Measurements from ENCODE around the gene PSMD6. TPM values are rescaled to one million over a fixed set of nuclear protein-coding genes. Genes with fewer than 3 reads are reported as not detected.

PSMD6 gene
- total and polyA plus RNA-seq, 9 of the 15 experiments (the other 6 are each of a cell fraction or from before 2014, with no cell fraction given), result 78.2 to 133 (median 113) TPM

- TF ChIP-seq ZBTB11 (CRISPR knock-in tag; IDR thresholded peaks at IDR 0.05) (peak in 1 of 3 experiments; percentile 90; a peak in 2 of 6 replicates), ZNF830 (CRISPR knock-in tag; IDR thresholded peaks at IDR 0.05) (no peak)
- in situ Hi-C loops (cut with MboI), result no loop called here
These were observed 21.1 kb downstream of the PSMD6 start for GRCh38 chr3:64002233-64002632.

More at GRCh38 chr3:64002233-64002632, 21.1 kb downstream of the PSMD6 start:
- Histone ChIP-seq H3K9ac (ENCODE audit: insufficient read depth in 1 of 2, low read depth in 2 of 2, low read length in 2 of 2) (no peak overlapping the region), H3K36me3 (ENCODE audit: control insufficient read depth, insufficient read depth, low read length) (peaks cover 74% of the 10 kb centered on the region), H3K4me1 (replicated peaks in 1 of 2; ENCODE audit: control insufficient read depth in 2 of 2, insufficient read depth in 2 of 2, low read length in 2 of 2) (no peaks in the 10 kb centered on the region; a peak in 1 of 5 replicates), H3K79me2 (ENCODE audit: control insufficient read depth, insufficient read depth, low read length) (no peaks in the 10 kb centered on the region), H3K4me2 (ENCODE audit: insufficient read depth, low read length) (no peak overlapping the region), H3K9me1 (ENCODE audit: control insufficient read depth, insufficient read depth, low read length) (no peaks in the 10 kb centered on the region), H2AFZ (ENCODE audit: low read depth, low read length) (no peak overlapping the region), H3K4me3 (no peak overlapping the region), H3K27me3 (ENCODE audit: control insufficient read depth in 2 of 2, insufficient read depth in 2 of 2, low read length in 2 of 2) (no peaks in the 10 kb centered on the region), H4K20me1 (replicated peaks; ENCODE audit: control insufficient read depth, insufficient read depth, low read length) (no peaks in the 10 kb centered on the region), H3K9me3 (replicated peaks; ENCODE audit: control insufficient read depth, insufficient read depth, low read depth, low read length) (no peaks in the 10 kb centered on the region), H3K27ac (ENCODE audit: extremely low read depth, low read depth, low read length) (no peak overlapping the region)
- intact Hi-C loops (cut with micrococcal nuclease), result no loop called here
- no TSS peak for BruUV-seq (replicated peaks)
- CTCF ChIA-PET (ENCODE audit: low intra/inter-chr PET ratio), result no interaction called here
- FAIRE-seq, result no peak
- ATAC-seq, result no peak
- no peak for DNase-seq (ENCODE audit: extremely low read depth in 1 of 4, low spot score in 3 of 4)
- whole genome bisulfite sequencing (ENCODE audit: insufficient coverage, low coverage, missing lambda C conversion rate), result 100% methylated on average over 4 of the region's 4 CpGs
- POLR2A ChIA-PET, result no interaction called here

Measured in K562 (cell line).